Measurements from ENCODE around the gene APP.
"Not testable (repeated sequence)": the region's sequence is repeated elsewhere in the genome, so short reads cannot be mapped to it uniquely, and the experiment has no call there.

The APP gene

GRCh38 chr21:26099610-26100219 lies 70.9 kb downstream of the APP start:
- DNase-seq (ENCODE audit: low read depth in 2 of 2, low spot score in 1 of 2): no peak

GRCh38 chr21:26098772-26099397 lies 71.7 kb downstream of the APP start:
- DNase-seq (ENCODE audit: low read depth in 2 of 2, low spot score in 1 of 2): no peak

- DNase-seq (ENCODE audit: low read depth in 2 of 2, low spot score in 1 of 2): no peak
Observed at GRCh38 chr21:26097475-26097874, 73.1 kb downstream of the APP start.

GRCh38 chr21:26096494-26097371 lies 73.8 kb downstream of the APP start:
- no peak for DNase-seq (ENCODE audit: low read depth in 2 of 2, low spot score in 1 of 2)

- DNase-seq (ENCODE audit: low read depth in 2 of 2, low spot score in 1 of 2): no peak
Observed at GRCh38 chr21:26095131-26095530, 75.4 kb downstream of the APP start.

- DNase-seq (ENCODE audit: low read depth in 2 of 2, low spot score in 1 of 2): no peak
Observed at GRCh38 chr21:26093122-26093521, 77.4 kb downstream of the APP start.

GRCh38 chr21:26091480-26092018 lies 79.0 kb downstream of the APP start:
- no peak for DNase-seq (ENCODE audit: low read depth in 2 of 2, low spot score in 1 of 2)

- no peak for DNase-seq (ENCODE audit: low read depth in 2 of 2, low spot score in 1 of 2)
Observed at GRCh38 chr21:26089730-26090129, 80.8 kb downstream of the APP start.

GRCh38 chr21:26087223-26087918 lies 83.2 kb downstream of the APP start:
- DNase-seq (ENCODE audit: low read depth in 2 of 2, low spot score in 1 of 2): no peak

- no peak for DNase-seq (ENCODE audit: low read depth in 2 of 2, low spot score in 1 of 2)
Observed at GRCh38 chr21:26085882-26086281, 84.7 kb downstream of the APP start.

- no peak for DNase-seq (ENCODE audit: low read depth in 2 of 2, low spot score in 1 of 2)
Observed at GRCh38 chr21:26085127-26085526, 85.4 kb downstream of the APP start.

GRCh38 chr21:26082549-26082948 lies 88.0 kb downstream of the APP start:
- no peak for DNase-seq (ENCODE audit: low read depth in 2 of 2, low spot score in 1 of 2)

GRCh38 chr21:26081175-26081760 lies 89.3 kb downstream of the APP start:
- not testable (repeated sequence) for DNase-seq (ENCODE audit: low read depth in 2 of 2, low spot score in 1 of 2)

- DNase-seq (ENCODE audit: low read depth in 2 of 2, low spot score in 1 of 2): no peak
Observed at GRCh38 chr21:26080211-26080610, 90.4 kb downstream of the APP start.

GRCh38 chr21:26079366-26079765 lies 91.2 kb downstream of the APP start:
- DNase-seq (ENCODE audit: low read depth in 2 of 2, low spot score in 1 of 2): no peak

- no peak for DNase-seq (ENCODE audit: low read depth in 2 of 2, low spot score in 1 of 2)
Observed at GRCh38 chr21:26077521-26077920, 93.0 kb downstream of the APP start.

GRCh38 chr21:26072666-26073615 lies 97.6 kb downstream of the APP start:
- no peak for DNase-seq (ENCODE audit: low read depth in 2 of 2, low spot score in 1 of 2)

- DNase-seq (ENCODE audit: low read depth in 2 of 2, low spot score in 1 of 2): no peak
Observed at GRCh38 chr21:26070822-26071425, 99.6 kb downstream of the APP start.

- no peak for DNase-seq (ENCODE audit: low read depth in 2 of 2, low spot score in 1 of 2)
Observed at GRCh38 chr21:26070121-26070520, 100.4 kb downstream of the APP start.

Data from stimulated activated CD8-positive, alpha-beta memory T cell treated with anti-CD3 and anti-CD28 coated beads, Interleukin-4, amount 100 ng/mL, for 4 hours (primary cell).